NT2/D1 (cell line): Measurements from ENCODE around the gene PLCB3.

Source experiments
- SUZ12 ChIP-seq: IDR thresholded peaks from 2 replicates; pipeline ENCODE4 v1.6.1; 2011; ENCODE audit not compliant: insufficient read length, insufficient read depth; ENCODE audit errors: extremely low read depth
- YY1 ChIP-seq: IDR thresholded peaks from 2 replicates; pipeline ENCODE4 v1.6.1; 2011; ENCODE audit not compliant: insufficient read length, insufficient read depth
- ZNF274 ChIP-seq: IDR thresholded peaks from 2 replicates; pipeline ENCODE4 v1.6.1; 2011; ENCODE audit warnings: mild to moderate bottlenecking, low read depth, low read length

DNA sequence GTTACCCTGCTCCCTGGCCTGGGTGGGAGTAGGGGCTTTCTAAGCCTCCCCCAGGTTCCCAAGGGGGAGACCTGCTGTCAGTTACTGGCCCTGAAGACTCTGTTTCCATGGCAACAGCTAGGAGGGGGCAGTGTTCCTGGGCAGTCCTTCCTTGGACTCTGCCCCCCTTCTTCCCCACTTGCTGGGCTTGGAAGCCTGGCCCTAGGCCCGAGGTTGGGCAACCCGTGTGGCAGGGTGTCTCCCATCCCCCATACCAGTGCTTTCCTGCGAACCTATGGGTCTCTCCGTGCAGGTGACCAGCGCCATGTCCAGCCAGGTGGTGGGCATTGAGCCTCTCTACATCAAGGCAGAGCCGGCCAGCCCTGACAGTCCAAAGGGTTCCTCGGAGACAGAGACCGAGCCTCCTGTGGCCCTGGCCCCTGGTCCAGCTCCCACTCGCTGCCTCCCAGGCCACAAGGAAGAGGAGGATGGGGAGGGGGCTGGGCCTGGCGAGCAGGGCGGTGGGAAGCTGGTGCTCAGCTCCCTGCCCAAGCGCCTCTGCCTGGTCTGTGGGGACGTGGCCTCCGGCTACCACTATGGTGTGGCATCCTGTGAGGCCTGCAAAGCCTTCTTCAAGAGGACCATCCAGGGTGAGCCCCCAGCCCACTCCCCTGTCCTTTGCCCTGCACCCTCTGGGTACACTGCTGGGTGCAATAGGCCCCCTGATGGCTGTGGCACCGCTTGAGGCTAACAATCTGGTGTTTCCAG, 55.7 kb downstream of the PLCB3 start:
- no peak for TF ChIP-seq SUZ12
- TF ChIP-seq ZNF274, result no peak
- TF ChIP-seq YY1, result no peak
